Type B pancreatic cell (in vitro differentiated cells): ENCODE results near the gene ZNF835. TPM values are rescaled to one million over a fixed set of nuclear protein-coding genes. Genes with fewer than 3 reads are reported as not detected.

Source experiments
- DNase-seq: peaks from one replicate; pipeline ENCODE4 v3.0.0; 2021; ENCODE audit warnings: mixed read lengths; ENCODE audit not compliant: unreplicated experiment; ENCODE audit errors: extremely low spot score
- H3K27ac Mint-ChIP-seq: 2 replicates; pipeline ENCODE4 v1.8.0; 2021; ENCODE audit warnings: mild to moderate bottlenecking, mixed read lengths
- H3K27me3 Mint-ChIP-seq: 2 replicates; pipeline ENCODE4 v1.8.0; 2021; ENCODE audit warnings: mixed read lengths
- H3K36me3 Mint-ChIP-seq: 2 replicates; pipeline ENCODE4 v1.8.0; 2021; ENCODE audit warnings: mixed read lengths
- H3K4me1 Mint-ChIP-seq: one replicate; pipeline ENCODE4 v1.8.0; 2021; ENCODE audit warnings: mixed read lengths; ENCODE audit not compliant: unreplicated experiment
- H3K4me3 Mint-ChIP-seq: 2 replicates; pipeline ENCODE4 v1.8.0; 2021; ENCODE audit warnings: mild to moderate bottlenecking, mixed read lengths
- H3K9me3 Mint-ChIP-seq: 2 replicates; pipeline ENCODE4 v1.8.0; 2021; ENCODE audit warnings: mixed read lengths
- total RNA-seq: library from RNA; stranded (reverse); gene quantifications from 2 replicates; pipeline ENCODE4 v1.2.1, GENCODE V29; 2021; ENCODE audit warnings: low replicate concordance
- TF ChIP-seq, protein P1 (sequence below): fragments of 200-600 bp; sonication (generic); conservative IDR thresholded peaks from 2 replicates; pipeline ENCODE4 v1.5.0; 2021; ENCODE audit warnings: antibody characterized with exemption, mild to moderate bottlenecking

ZNF835 gene
- total RNA-seq, 1 donor from 2014 or later, result 0.12 TPM

DNA sequence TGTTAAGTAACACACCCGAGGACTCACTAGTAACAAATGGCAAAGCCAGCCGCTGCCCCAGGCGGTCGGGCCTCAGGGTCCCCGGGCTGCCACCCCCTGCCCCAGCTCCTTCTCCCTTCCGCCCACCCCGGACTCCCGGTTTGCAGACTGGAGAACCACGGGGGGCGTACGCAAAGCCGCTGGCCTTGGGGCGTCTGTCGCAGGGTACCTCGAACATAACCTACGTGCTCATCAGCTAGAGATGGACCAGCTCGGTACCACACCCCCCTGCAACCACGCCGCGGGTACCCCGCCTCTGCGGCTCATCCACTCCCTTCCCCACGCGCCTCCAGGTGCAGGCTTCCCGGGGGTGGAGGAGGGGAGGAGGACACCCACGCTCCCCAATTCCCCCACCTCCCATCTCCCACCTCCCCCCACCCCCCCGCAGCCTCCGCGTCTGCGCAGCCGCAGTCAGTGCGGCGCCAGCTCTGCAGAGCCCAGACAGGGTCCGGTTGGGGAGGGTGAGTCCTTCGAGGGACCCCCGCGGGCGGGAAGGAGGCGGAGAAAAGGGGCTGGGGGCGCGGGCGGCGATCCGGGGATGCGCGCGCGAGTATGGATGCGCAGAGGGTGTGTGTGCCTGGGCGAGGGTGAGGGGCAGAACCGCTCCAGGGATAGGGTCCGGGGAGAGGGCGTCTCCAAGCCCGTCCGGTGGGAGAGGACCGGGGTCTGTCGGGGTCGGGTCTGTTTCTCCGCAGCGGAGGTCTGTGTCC lies 28.7 kb downstream of the ZNF835 start, which contains the start of gene SMIM17:
TSS of gene SMIM17 (plus strand) at position 449 of the 749 bp plus-strand sequence. CDS start 2,509 bp downstream, outside the sequence.
- Mint-ChIP-seq H3K4me1 (no peaks in the 10 kb centered on the region), H3K27me3 (no peaks in the 10 kb centered on the region), H3K9me3 (peaks cover 22% of the 10 kb centered on the region), H3K36me3 (peaks cover 21% of the 10 kb centered on the region), H3K27ac (no peak within 1 kb of the TSS), H3K4me3 (no peak within 1 kb of the TSS)
- DNase-seq, result no peak
- TF ChIP-seq, protein P1, sequence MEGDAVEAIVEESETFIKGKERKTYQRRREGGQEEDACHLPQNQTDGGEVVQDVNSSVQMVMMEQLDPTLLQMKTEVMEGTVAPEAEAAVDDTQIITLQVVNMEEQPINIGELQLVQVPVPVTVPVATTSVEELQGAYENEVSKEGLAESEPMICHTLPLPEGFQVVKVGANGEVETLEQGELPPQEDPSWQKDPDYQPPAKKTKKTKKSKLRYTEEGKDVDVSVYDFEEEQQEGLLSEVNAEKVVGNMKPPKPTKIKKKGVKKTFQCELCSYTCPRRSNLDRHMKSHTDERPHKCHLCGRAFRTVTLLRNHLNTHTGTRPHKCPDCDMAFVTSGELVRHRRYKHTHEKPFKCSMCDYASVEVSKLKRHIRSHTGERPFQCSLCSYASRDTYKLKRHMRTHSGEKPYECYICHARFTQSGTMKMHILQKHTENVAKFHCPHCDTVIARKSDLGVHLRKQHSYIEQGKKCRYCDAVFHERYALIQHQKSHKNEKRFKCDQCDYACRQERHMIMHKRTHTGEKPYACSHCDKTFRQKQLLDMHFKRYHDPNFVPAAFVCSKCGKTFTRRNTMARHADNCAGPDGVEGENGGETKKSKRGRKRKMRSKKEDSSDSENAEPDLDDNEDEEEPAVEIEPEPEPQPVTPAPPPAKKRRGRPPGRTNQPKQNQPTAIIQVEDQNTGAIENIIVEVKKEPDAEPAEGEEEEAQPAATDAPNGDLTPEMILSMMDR, result no peak

GRCh38 chr19:56639217-56639616 lies 32.3 kb downstream of the ZNF835 start:
- TF ChIP-seq, protein P1, result no peak
- DNase-seq, result no peak
- no peak overlapping the region for H3K4me3 Mint-ChIP-seq
- no peaks in the 10 kb centered on the region for H3K27me3 Mint-ChIP-seq
- no peak overlapping the region for H3K27ac Mint-ChIP-seq
- peaks cover 15% of the 10 kb centered on the region for H3K9me3 Mint-ChIP-seq
- peaks cover 11% of the 10 kb centered on the region for H3K36me3 Mint-ChIP-seq
- no peaks in the 10 kb centered on the region for H3K4me1 Mint-ChIP-seq

GRCh38 chr19:56637976-56638555 lies 33.5 kb downstream of the ZNF835 start:
- H3K27ac Mint-ChIP-seq, result no peak overlapping the region
- H3K9me3 Mint-ChIP-seq, result peaks cover 17% of the 10 kb centered on the region
- no peak overlapping the region for H3K4me3 Mint-ChIP-seq
- no peaks in the 10 kb centered on the region for H3K27me3 Mint-ChIP-seq
- no peaks in the 10 kb centered on the region for H3K4me1 Mint-ChIP-seq
- DNase-seq, result peak; percentile 79
- TF ChIP-seq, protein P1, result no peak
- peaks cover 7% of the 10 kb centered on the region for H3K36me3 Mint-ChIP-seq

DNA sequence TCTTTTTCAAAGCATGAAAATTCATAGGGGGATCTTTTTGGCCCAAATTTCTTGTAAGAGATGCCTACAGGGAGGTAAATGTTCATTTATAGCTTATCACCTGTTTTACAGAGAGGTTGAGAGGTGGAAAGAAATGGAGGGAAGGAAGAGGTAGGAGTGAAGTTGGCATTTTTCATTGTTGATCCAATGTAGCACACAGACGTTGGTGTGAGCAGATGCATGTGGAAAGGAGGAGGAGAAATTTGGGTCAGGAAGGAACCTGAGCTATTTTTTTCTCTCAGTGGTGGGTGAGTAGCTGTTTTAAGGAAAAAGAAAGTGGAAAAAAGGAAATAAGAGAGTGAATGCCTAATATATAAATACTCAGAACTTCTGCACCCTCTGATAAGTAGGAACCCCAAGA lies 38.5 kb downstream of the ZNF835 start:
- TF ChIP-seq, protein P1, result no peak
- Mint-ChIP-seq H3K4me1 (no peaks in the 10 kb centered on the region), H3K36me3 (peaks cover 5% of the 10 kb centered on the region), H3K27ac (no peak overlapping the region), H3K9me3 (peaks cover 22% of the 10 kb centered on the region), H3K4me3 (no peak overlapping the region), H3K27me3 (no peaks in the 10 kb centered on the region)
- DNase-seq, result no peak

GRCh38 chr19:56625708-56626107 lies 45.8 kb downstream of the ZNF835 start:
- TF ChIP-seq, protein P1, result no peak
- H3K27ac Mint-ChIP-seq, result no peak overlapping the region
- no peak overlapping the region for H3K4me3 Mint-ChIP-seq
- H3K4me1 Mint-ChIP-seq, result no peaks in the 10 kb centered on the region
- no peak for DNase-seq
- peaks cover 44% of the 10 kb centered on the region for H3K36me3 Mint-ChIP-seq
- no peaks in the 10 kb centered on the region for H3K27me3 Mint-ChIP-seq
- H3K9me3 Mint-ChIP-seq, result peaks cover 17% of the 10 kb centered on the region
